Erythroblast (primary cell): ENCODE data around the gene DTNB.

Experiments
- DNase-seq, 2 experiments: peaks; one replicate each; lab custom pipeline; 2025; lab: John Stamatoyannopoulos, UW
- GATA1 ChIP-seq: IDR thresholded peaks from 2 replicates; pipeline ENCODE4 v1.6.1; 2011; ENCODE audit warnings: low read depth, mild to moderate bottlenecking, control low read depth, low read length, moderate library complexity
- POLR2A ChIP-seq: IDR thresholded peaks from 2 replicates; pipeline ENCODE4 v1.6.1; 2011; ENCODE audit warnings: mild to moderate bottlenecking, low read length

The DTNB gene

GRCh38 chr2:25521665-25522387 is 151.6 kb downstream of the DTNB start:
- DNase-seq: peak; percentile 81 to 82
- TF ChIP-seq POLR2A: no peak
- TF ChIP-seq GATA1: no peak

DNA sequence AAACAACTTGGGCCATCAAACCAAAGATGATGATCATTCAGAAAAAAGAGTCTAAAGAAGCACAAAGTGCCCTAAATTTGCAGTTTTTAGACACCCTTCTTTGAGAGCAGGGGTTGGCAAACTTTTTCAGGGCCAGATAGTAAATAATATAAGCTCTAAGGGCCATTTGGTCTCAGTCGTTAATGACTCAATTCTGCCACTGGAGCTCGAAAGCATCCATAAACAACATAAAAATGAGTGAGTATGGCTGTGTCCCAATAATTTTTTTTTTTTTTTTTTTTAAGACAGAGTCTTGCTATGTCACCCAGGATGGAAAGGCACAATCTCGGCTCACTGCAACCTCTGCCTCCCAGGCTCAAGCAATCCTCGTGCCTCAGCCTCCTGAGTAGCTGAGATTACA is 152.3 kb downstream of the DTNB start:
- TF ChIP-seq GATA1 (no peak), POLR2A (no peak)
- no peak for DNase-seq

DNA sequence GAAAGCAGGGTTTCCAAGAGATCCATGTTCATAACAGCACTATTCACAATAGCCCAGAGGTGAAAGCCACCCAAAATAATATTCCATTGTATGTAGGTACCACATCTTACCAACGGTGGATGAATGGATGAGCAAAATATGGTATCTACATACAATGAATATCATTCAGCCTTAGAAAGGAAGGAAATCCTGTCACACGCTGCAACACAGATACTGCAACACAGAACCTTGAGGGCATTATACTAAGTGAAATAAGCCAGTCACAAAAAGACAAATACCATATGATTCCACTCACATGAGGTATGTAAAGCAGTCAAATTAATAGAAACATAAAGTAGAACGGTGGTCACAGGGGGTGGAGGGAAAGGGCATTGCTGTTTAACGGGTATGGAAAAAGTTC is 155.7 kb downstream of the DTNB start:
- DNase-seq: no peak
- TF ChIP-seq POLR2A (no peak), GATA1 (no peak)

DNA sequence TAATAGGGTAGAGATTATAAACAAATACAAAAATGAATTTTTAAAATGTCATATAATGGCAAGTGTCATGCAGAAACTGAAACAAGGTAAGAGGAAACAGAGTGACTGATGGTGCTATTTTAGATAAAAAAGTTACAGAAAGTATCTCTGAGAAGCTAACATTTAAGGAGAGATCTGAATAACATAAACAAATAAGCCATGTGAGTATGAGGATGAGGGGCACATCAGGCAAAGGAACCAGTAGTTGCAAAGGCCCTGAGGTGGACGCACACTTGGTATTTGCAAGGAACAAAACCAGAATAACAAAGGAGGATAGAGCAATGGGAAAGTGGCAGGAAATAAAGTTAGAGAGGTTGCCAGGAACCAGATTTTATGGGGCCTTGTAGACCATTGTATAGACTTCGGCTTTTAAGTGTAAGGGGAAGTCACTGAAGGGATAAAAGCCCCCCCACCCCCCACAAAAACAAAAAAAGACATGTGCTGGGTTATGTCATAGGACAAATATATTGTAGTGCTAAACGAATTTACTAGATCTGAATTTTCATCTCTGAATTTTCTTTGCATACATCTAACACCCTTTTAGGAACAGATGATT is 159.2 kb downstream of the DTNB start:
- no peak for DNase-seq
- TF ChIP-seq POLR2A (no peak), GATA1 (no peak)

DNA sequence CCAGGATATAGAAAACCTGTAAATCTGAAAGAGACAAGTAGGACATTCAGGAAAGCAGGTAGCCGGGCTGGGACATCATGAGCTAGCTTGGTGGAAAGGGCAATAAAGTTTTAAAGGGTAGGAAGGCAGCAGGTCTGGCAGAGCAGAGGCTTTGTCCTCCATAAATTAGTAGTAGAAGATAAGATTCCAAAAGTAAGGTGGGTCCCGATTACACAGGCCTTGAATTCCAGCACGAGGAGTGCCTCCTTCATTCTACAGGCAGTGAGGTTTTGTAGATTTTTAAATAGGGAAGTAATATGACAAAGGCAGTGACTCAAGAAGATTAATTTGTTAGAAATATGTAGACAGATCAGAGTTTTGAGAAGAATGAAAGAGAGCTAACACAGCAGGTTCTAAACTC is 160.7 kb downstream of the DTNB start:
- TF ChIP-seq POLR2A (no peak), GATA1 (no peak)
- no peak for DNase-seq

- no peak for DNase-seq
- TF ChIP-seq POLR2A (no peak), GATA1 (no peak)
These were observed 167.2 kb downstream of the DTNB start for GRCh38 chr2:25506226-25506625.

- DNase-seq: no peak
- TF ChIP-seq GATA1: no peak
- TF ChIP-seq POLR2A: no peak
These were observed 167.8 kb downstream of the DTNB start for GRCh38 chr2:25505622-25506021.

DNA sequence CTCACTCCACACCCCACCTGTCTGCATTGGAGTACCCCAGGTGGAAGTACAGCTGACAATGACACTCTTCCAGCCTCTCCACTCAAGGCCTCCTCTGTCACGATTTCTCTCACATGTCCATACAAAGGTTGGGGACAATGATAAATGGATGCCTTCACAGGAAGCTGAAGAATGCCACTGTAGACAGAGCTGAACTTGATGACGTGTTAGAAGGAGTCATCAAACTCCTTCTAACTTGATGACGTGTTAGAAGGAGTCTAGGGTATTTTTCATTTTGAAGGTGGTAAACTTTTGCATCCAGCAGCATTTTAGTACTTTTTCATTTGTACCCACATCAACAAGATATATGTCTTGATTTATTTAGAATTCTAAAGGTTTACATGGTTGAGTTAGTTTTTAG is 168.2 kb downstream of the DTNB start:
- TF ChIP-seq POLR2A (no peak), GATA1 (no peak)
- DNase-seq: no peak

DNA sequence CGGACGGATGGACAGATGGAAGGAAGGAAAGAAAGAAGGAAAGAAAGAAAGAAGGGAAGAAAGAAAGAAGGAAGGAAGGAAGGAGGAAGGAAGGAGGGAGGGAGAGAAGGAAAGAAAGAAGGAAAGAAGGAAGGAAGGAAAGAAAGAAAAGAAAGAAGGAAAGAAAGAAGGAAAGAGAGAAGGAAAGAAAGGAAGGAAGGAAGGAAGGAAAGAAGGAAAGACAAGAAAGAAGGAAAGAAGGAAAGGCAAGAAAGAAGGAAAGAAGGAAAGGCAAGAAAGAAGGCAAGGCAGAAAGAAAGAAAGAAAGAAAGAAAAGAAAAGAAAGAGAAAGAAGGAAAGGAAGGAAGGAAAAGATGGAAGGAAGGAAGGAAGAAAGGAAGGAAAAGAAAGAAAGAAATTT is 169.1 kb downstream of the DTNB start:
- TF ChIP-seq POLR2A: no peak
- TF ChIP-seq GATA1: no peak
- no peak for DNase-seq

GRCh38 chr2:25499157-25499556 is 174.2 kb downstream of the DTNB start:
- no peak for DNase-seq
- no peak for TF ChIP-seq GATA1
- TF ChIP-seq POLR2A: no peak

GRCh38 chr2:25497918-25498407 is 175.4 kb downstream of the DTNB start:
- no peak for TF ChIP-seq GATA1
- TF ChIP-seq POLR2A: no peak
- DNase-seq: no peak

DNA sequence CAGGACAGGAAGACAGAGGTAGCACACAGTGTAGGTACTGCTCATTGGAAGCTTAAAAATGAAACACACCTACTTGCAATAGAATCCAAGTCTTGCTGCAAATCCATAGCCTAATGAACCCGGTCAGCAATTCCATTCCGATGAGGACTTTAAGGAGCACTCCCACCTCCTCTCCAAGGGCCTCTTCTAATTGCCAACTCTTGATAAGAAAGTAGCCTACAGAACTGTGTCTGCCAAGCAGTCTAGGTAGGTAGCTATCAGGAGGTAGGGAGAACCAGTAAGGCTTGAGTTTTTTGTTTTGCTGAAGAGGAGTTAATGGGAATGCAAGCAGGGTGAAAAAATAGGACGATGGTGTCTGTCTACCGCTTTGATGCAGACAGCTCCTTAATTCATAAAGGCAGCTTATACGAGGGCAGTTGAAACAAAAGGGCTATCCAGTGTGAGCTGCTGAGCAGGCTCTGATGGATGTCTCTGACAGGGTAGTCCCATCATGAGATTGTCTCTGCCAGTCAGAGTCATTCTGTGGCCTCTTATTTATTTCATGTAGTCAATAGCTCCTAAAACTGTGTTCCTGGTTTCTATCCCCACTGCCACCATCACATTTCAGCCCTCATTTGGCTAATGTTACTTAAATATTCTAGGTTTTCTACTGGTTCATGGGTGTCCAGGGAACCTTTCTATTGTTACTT is 176.0 kb downstream of the DTNB start:
- DNase-seq: no peak
- TF ChIP-seq POLR2A: no peak
- no peak for TF ChIP-seq GATA1

- no peak for TF ChIP-seq GATA1
- no peak for TF ChIP-seq POLR2A
These were observed 178.8 kb downstream of the DTNB start for GRCh38 chr2:25494616-25495015.

GRCh38 chr2:25493207-25493606 is 180.2 kb downstream of the DTNB start:
- DNase-seq: no peak
- TF ChIP-seq POLR2A (no peak), GATA1 (no peak)

More at GRCh38 chr2:25494616-25495015, 178.8 kb downstream of the DTNB start:
- DNase-seq: no peak

DNA sequence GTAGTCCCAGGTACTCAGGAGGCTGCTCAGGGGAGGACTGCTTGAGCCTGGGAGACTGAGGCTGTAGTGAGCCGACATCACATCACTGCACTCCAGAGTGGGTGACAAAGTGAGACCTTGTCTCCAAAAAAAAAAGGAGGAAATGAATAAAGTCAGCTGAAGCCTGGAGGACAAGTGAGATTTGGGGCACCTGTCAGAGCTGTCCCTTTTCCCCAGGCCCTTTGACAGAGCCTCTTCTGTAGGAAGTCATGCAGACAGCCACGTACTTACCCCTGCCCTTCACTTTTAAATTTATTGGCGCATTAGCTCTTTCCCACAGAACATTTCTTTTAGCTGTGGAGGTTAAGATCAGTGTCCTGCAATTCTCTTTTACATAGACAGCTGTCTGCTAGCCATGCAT is 180.7 kb downstream of the DTNB start:
- no peak for DNase-seq
- TF ChIP-seq POLR2A: no peak
- TF ChIP-seq GATA1: no peak
